SK-N-SH treated with all-trans-retinoic acid at 6 μM for 48 hours (cell line): ENCODE results near the gene GBE1.

ENCODE experiments used
- ARNTL ChIP-seq: fragments of 450-650 bp; formaldehyde crosslinking; IDR thresholded peaks from 2 replicates; pipeline ENCODE4 v1.5.0; 2020; ENCODE audit warnings: low read depth, mild to moderate bottlenecking, moderate library complexity, borderline replicate concordance
- CREB5 ChIP-seq: fragments of 250-450 bp; sonication (Bioruptor Pico); IDR thresholded peaks from 2 replicates; pipeline ENCODE4 v1.5.1; 2020; ENCODE audit warnings: low read depth, mild to moderate bottlenecking, moderate library complexity
- CSRNP3 ChIP-seq: fragments of 250-450 bp; sonication (Bioruptor Pico); IDR thresholded peaks from 2 replicates; pipeline ENCODE4 v1.5.1; 2021; ENCODE audit warnings: mild to moderate bottlenecking, moderate library complexity
- OSR1 ChIP-seq: fragments of 250-450 bp; sonication (Bioruptor Pico); IDR thresholded peaks from 2 replicates; pipeline ENCODE4 v1.8.0; 2022; ENCODE audit warnings: moderate library complexity, mild to moderate bottlenecking, inconsistent platforms
- RARB ChIP-seq: fragments of 250-450 bp; sonication (Bioruptor Pico); IDR thresholded peaks from 2 replicates; pipeline ENCODE4 v1.8.0; 2021; ENCODE audit warnings: mild to moderate bottlenecking, moderate library complexity
- SNAI2 ChIP-seq: fragments of 250-450 bp; sonication (Bioruptor Pico); IDR thresholded peaks from 2 replicates; pipeline ENCODE4 v1.5.0; 2020; ENCODE audit warnings: mild to moderate bottlenecking, moderate library complexity
- ZFP3 ChIP-seq: fragments of 250-450 bp; sonication (Bioruptor Pico); IDR thresholded peaks from 2 replicates; pipeline ENCODE4 v1.5.0; 2020; ENCODE audit warnings: mild to moderate bottlenecking, moderate library complexity
- ZFP30 ChIP-seq: fragments of 450-650 bp; formaldehyde crosslinking; IDR thresholded peaks from 2 replicates; pipeline ENCODE4 v1.5.0; 2022; ENCODE audit warnings: mild to moderate bottlenecking, moderate library complexity
- TF ChIP-seq, protein P1 (sequence below): fragments of 250-450 bp; sonication (Bioruptor Pico); IDR thresholded peaks from 2 replicates; pipeline ENCODE4 v1.8.0; 2020; ENCODE audit warnings: mild to moderate bottlenecking, moderate library complexity, borderline replicate concordance

GRCh38 chr3:81638480-81638879 lies 123.0 kb downstream of the GBE1 start:
- TF ChIP-seq CSRNP3 (CRISPR knock-in tag): no peak
- TF ChIP-seq OSR1 (CRISPR knock-in tag): no peak
- TF ChIP-seq ZFP3 (CRISPR knock-in tag): no peak
- TF ChIP-seq RARB: no peak
- TF ChIP-seq ZFP30: no peak
- no peak for TF ChIP-seq CREB5 (CRISPR knock-in tag)
- TF ChIP-seq, protein P1, sequence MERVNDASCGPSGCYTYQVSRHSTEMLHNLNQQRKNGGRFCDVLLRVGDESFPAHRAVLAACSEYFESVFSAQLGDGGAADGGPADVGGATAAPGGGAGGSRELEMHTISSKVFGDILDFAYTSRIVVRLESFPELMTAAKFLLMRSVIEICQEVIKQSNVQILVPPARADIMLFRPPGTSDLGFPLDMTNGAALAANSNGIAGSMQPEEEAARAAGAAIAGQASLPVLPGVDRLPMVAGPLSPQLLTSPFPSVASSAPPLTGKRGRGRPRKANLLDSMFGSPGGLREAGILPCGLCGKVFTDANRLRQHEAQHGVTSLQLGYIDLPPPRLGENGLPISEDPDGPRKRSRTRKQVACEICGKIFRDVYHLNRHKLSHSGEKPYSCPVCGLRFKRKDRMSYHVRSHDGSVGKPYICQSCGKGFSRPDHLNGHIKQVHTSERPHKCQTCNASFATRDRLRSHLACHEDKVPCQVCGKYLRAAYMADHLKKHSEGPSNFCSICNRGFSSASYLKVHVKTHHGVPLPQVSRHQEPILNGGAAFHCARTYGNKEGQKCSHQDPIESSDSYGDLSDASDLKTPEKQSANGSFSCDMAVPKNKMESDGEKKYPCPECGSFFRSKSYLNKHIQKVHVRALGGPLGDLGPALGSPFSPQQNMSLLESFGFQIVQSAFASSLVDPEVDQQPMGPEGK: no peak
- TF ChIP-seq SNAI2 (CRISPR knock-in tag): no peak
- TF ChIP-seq ARNTL (CRISPR knock-in tag): no peak
